ENCODE measurements around the gene TPCN2.

GRCh38 chr11:69122630-69123431, 74.1 kb downstream of the TPCN2 start:
- TF ChIP-seq CTCF (IDR thresholded peaks at IDR 0.05 in 2 of 3, conservative IDR thresholded peaks at IDR 0.05 in 1 of 3; ENCODE audit: insufficient read depth in 2 of 3, low read depth in 1 of 3, low read length in 3 of 3) (no peak), ZNF592 (IDR thresholded peaks at IDR 0.05) (no peak), SAFB (IDR thresholded peaks at IDR 0.05; ENCODE audit: borderline replicate concordance, low read depth, low read length) (no peak), MAZ (CRISPR knock-in tag; conservative IDR thresholded peaks at IDR 0.05 in 1 of 2, IDR thresholded peaks at IDR 0.05 in 1 of 2) (no peak), ZNF277 (CRISPR knock-in tag; IDR thresholded peaks at IDR 0.05; ENCODE audit: borderline replicate concordance) (no peak), CEBPB (tag; IDR thresholded peaks at IDR 0.05) (no peak), ATF3 (IDR thresholded peaks at IDR 0.05) (0 out of 2 replicates have a peak, but pooled peaks have one; percentile 18), ATF3 (CRISPR knock-in tag; conservative IDR thresholded peaks at IDR 0.05) (no peak), TOE1 (IDR thresholded peaks at IDR 0.05; ENCODE audit: borderline replicate concordance) (no peak), TOE1 (CRISPR knock-in tag; IDR thresholded peaks at IDR 0.05; ENCODE audit: borderline replicate concordance, low read depth) (no peak), USF2 (CRISPR knock-in tag; IDR thresholded peaks at IDR 0.05) (no peak)

All from K562 (cell line).